BJ (cell line): Measurements from ENCODE around the gene EML6. TPM values are rescaled to one million over a fixed set of nuclear protein-coding genes. Genes with fewer than 3 reads are reported as not detected.

Experiments
- CTCF ChIA-PET: fragments of 350-600 bp; formaldehyde crosslinking; extraction: SDS; loops from one replicate; lab custom pipeline; 2021; ENCODE audit warnings: antibody characterized with exemption, inconsistent platforms; lab: Yijun Ruan, JAX
- POLR2A ChIA-PET: fragments of 300-600 bp; sonication (Branson Sonifier 250); formaldehyde crosslinking; extraction: SDS; loops from one replicate; lab custom pipeline; 2021; ENCODE audit warnings: antibody characterized with exemption; lab: Charles Lee
- DNase-seq: peaks from one replicate; pipeline ENCODE4 v3.0.0-alpha.2; 2011; ENCODE audit warnings: low read depth
- H3K27me3 ChIP-seq: 2 replicates; pipeline ENCODE4 v1.6.0; 2011; ENCODE audit warnings: low read length; ENCODE audit not compliant: control insufficient read depth, insufficient read depth
- H3K36me3 ChIP-seq: 2 replicates; pipeline ENCODE4 v1.5.1; 2011; ENCODE audit warnings: low read length; ENCODE audit not compliant: control insufficient read depth, insufficient read depth
- H3K4me3 ChIP-seq: 2 replicates; pipeline ENCODE4 v1.5.1; 2011; ENCODE audit warnings: low read depth, mild to moderate bottlenecking, control low read depth, low read length
- polyA plus RNA-seq: library from polyadenylated mRNA; depleted of rRNA; stranded (reverse); fragments of >200 nt; gene quantifications from 2 replicates; pipeline ENCODE4 v1.2.3, GENCODE V29; 2011
- TF ChIP-seq, protein P1 (sequence below): IDR thresholded peaks from 2 replicates; pipeline ENCODE4 v1.5.1; 2011; ENCODE audit warnings: low read depth, mild to moderate bottlenecking, control low read depth, inconsistent platforms, low read length, moderate library complexity; ENCODE audit not compliant: insufficient read depth

The EML6 gene
- polyA plus RNA-seq, 1 experiment: 0.18 TPM

DNA sequence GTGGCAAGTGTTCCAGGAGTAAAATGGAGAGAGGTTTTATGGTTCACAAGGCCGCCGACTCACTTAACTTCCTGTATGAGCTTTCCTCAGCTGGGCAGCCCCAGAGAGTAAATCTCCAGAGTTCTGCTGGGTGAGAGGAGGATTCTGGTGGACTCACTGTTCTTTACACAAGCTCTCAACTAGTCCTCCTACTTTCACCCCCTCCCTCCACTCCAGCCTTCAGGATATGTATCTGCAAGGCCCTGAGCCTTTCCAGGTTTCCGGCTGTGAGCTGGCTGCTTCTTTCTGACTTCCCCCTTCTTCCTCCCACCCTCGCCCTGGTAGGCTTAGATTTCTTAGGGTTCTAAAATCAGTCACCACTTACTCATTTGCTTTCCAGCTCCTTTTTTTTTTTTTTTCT, 34.0 kb downstream of the EML6 start:
- CTCF ChIA-PET: interaction anchor here (2.3 kb wide), 1 partner anchor 81 kb away, joined by 7 read pairs; no protein-coding TSS in a partner anchor
- H3K27me3 ChIP-seq: no peaks in the 10 kb centered on the region
- H3K4me3 ChIP-seq: no peak overlapping the region
- DNase-seq: no peak
- H3K36me3 ChIP-seq: no peaks in the 10 kb centered on the region
- POLR2A ChIA-PET: no interaction called here
- TF ChIP-seq, protein P1, sequence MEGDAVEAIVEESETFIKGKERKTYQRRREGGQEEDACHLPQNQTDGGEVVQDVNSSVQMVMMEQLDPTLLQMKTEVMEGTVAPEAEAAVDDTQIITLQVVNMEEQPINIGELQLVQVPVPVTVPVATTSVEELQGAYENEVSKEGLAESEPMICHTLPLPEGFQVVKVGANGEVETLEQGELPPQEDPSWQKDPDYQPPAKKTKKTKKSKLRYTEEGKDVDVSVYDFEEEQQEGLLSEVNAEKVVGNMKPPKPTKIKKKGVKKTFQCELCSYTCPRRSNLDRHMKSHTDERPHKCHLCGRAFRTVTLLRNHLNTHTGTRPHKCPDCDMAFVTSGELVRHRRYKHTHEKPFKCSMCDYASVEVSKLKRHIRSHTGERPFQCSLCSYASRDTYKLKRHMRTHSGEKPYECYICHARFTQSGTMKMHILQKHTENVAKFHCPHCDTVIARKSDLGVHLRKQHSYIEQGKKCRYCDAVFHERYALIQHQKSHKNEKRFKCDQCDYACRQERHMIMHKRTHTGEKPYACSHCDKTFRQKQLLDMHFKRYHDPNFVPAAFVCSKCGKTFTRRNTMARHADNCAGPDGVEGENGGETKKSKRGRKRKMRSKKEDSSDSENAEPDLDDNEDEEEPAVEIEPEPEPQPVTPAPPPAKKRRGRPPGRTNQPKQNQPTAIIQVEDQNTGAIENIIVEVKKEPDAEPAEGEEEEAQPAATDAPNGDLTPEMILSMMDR: no peak

DNA sequence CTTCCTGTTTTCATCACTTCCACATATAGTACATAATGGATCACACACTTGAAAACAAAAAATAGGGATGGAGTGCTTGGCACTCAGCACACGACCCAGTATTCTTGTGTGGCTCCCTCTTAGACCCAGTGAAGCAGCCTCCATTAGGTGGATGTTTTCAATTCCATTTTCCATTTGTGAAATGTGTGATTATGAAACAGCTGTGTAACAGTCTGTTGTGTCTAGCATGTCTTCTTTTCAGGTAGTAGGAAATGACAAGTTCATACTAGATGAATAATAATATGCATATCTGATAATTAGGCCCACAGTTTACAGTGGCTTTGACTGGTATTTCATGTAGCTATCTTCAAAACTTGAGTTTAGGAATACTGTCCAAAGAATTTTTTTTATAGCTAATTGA, 35.5 kb downstream of the EML6 start:
- TF ChIP-seq, protein P1: no peak
- ChIA-PET CTCF (interaction anchor here (0.5 to 1.6 kb wide), 3 partner anchors 9 to 80 kb away, joined by 3 read pairs; no protein-coding TSS in a partner anchor), POLR2A (no interaction called here)
- Histone ChIP-seq H3K36me3 (no peaks in the 10 kb centered on the region), H3K4me3 (no peak overlapping the region), H3K27me3 (no peaks in the 10 kb centered on the region)
- DNase-seq: no peak

DNA sequence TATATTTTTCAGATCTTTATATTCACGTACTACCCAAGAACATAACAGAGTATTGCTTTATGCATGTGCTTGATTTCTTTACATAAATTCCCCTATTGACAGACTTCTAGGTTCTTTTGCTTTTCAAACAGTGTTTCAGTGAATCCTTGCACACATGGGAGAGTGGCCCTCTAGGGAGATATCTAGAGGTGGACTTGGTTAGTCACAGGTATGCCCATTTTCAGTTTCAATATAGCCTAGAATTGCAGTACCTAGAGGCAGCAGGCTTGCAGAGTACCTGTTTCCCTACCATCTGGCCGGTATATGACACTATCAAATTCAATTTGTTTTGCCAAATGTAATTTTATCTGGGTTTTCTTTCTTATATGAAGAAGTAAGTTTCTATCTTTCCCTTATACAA, 36.8 kb downstream of the EML6 start:
- CTCF ChIA-PET: interaction anchor here (0.6 to 1.6 kb wide), 2 partner anchors 10 to 20 kb away, joined by 3 read pairs; no protein-coding TSS in a partner anchor
- DNase-seq: no peak
- Histone ChIP-seq H3K4me3 (no peak overlapping the region), H3K36me3 (no peaks in the 10 kb centered on the region), H3K27me3 (no peaks in the 10 kb centered on the region)
- TF ChIP-seq, protein P1: no peak
- POLR2A ChIA-PET: no interaction called here

DNA sequence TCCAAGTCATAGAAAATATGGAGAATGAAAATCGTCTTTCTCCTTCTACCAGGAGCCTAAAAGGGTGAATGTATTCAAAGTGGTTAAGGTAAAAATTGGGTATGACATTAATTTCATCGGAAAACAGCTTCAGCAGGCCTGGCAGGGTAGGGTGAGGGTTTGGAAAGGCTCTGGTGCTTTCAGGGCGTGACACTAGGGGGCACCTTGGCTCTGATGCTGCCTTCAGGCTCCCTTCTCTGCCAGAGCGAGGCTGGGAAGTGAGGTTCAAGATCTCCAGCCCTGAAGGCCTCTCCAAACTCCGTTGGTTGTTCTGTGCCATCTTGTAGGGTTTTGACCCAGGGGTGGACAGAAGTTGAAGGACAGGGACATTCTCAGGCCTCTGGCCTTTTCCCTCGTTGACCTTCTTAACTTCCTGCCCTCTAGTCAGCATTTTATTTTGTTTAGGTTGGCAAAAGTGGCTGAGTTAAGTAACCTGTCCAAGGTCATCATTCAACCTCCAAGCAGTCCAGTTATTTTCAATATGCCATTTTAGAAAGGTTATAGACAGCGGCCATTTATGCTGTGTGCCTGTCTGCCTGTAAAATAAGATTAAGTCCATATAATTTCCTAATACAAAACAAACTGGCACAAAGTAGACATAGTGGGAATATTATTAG, 40.3 kb downstream of the EML6 start:
- TF ChIP-seq, protein P1: no peak

DNA sequence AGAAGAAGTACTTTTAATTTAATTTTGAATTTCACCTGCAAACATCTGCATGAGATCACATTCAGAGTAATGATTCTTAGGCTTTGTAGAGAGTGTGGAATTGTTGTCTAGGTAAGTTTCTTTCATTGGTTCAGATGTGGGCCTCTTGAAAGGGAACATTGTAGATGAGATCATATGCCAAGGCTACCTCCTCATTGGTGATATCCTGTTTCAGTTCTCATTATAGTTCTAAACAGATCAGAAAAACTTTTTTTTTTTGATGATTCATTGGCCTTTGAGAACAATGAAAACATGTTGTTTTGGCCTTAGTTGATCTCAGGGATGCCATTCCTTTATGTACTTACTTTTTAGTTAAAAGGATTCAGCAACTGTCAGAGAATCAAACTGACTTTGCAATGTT, 44.5 kb downstream of the EML6 start:
- no peaks in the 10 kb centered on the region for H3K27me3 ChIP-seq
- no peak for DNase-seq
- ChIA-PET POLR2A (no interaction called here), CTCF (interaction anchor here (0.6 to 0.7 kb wide), 2 partner anchors 9 to 70 kb away, joined by 3 read pairs; no protein-coding TSS in a partner anchor)
- no peak overlapping the region for H3K4me3 ChIP-seq
- TF ChIP-seq, protein P1: no peak
- no peaks in the 10 kb centered on the region for H3K36me3 ChIP-seq

More for the DNA sequence above, 40.3 kb downstream of the EML6 start:
- Histone ChIP-seq H3K27me3 (no peaks in the 10 kb centered on the region), H3K4me3 (no peak overlapping the region), H3K36me3 (no peaks in the 10 kb centered on the region)
- ChIA-PET POLR2A (no interaction called here), CTCF (interaction anchor here (2.0 kb wide), 1 partner anchor 75 kb away, joined by 7 read pairs; no protein-coding TSS in a partner anchor)
- no peak for DNase-seq
